ENCODE results near the gene ID4. TPM values are rescaled to one million over a fixed set of nuclear protein-coding genes. Genes with fewer than 3 reads are reported as not detected.

Gene ID4
- total RNA-seq, 4 donors from 2014 or later: 0.36 to 5.8 (median 1.3) TPM

DNA sequence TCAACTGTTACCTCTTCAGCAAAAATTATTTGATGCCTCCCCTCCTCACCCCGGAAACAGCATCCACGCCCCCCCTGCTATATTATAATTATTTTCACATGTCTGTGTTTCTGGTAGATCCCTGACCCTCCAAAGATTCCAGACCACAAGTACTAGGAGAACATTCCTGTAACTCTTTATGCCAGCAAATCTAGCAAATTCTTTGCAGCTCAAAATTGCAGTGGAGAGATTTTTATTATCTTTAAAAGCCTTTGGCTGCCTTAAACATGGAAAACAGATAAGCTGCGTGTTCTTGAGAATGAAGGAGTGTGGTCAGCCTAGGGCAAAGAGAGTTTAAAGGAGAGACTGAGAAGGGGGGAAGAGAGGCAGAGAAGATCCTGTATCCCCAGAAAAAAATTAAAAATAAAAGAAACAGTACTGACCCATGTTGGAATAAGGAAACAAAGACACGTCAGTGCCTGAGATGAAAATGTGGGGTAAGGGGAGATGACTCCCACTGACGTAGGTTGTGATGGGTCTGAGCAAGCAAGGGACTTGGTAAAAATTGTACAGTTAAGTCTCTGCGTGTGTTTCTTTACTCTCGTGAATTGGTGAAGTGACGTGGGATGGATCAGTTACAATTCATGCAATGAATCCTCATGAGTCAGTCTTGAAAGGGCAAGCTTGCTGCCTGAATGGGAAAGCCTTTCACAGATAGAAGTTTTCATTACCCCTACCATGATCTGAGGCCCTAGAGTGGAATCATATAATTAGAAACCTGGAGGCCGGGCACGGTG lies 8.3 kb downstream of the ID4 start:
- no peak for ATAC-seq
- H3K36me3 ChIP-seq: no peaks in the 10 kb centered on the region
- DNase-seq: no peak
- no peak for TF ChIP-seq POLR2A (IDR thresholded peaks at IDR 0.05)
- TF ChIP-seq, protein P1, sequence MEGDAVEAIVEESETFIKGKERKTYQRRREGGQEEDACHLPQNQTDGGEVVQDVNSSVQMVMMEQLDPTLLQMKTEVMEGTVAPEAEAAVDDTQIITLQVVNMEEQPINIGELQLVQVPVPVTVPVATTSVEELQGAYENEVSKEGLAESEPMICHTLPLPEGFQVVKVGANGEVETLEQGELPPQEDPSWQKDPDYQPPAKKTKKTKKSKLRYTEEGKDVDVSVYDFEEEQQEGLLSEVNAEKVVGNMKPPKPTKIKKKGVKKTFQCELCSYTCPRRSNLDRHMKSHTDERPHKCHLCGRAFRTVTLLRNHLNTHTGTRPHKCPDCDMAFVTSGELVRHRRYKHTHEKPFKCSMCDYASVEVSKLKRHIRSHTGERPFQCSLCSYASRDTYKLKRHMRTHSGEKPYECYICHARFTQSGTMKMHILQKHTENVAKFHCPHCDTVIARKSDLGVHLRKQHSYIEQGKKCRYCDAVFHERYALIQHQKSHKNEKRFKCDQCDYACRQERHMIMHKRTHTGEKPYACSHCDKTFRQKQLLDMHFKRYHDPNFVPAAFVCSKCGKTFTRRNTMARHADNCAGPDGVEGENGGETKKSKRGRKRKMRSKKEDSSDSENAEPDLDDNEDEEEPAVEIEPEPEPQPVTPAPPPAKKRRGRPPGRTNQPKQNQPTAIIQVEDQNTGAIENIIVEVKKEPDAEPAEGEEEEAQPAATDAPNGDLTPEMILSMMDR (IDR thresholded peaks at IDR 0.05 in 4 of 5, conservative IDR thresholded peaks at IDR 0.05 in 1 of 5): no peak
- in situ Hi-C loops (cut with MboI; ENCODE audit: low sequenced_read_pairs in 4 of 4) (no loop called here), intact Hi-C loops (cut with DNase I; ENCODE audit: low total_unique reads) (no loop called here)
- H3K4me1 ChIP-seq: no peaks in the 10 kb centered on the region
- no peak overlapping the region for H3K4me3 ChIP-seq
- no peaks in the 10 kb centered on the region for H3K9me3 ChIP-seq
- no peaks in the 10 kb centered on the region for H3K27me3 ChIP-seq
- H3K27ac ChIP-seq: no peak overlapping the region

DNA sequence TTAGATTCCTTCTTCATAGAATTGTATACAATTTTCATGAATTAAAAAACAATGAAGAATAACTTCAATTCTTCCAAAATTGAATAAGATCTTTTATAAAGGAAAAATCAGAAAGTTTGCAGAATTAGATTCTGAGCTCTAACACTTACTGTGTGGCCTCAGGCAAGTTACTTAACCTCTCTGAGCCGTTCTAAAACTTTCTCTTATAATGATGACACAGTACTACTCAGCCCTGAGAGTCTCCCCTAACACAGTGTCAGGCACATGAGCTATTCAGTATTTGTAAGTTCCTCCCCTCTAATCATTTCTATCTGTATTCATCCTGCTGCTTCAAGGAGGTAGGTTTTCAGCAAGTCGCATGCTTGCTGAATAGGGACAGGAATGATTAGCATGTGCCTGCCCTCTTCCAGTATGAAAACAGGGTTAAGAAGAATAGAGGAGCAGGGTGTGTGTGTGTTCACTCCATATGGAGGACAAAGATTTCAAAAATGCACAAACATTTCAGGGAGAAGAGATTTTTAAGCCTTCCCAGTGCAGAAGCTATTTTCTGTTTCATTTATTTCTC lies 11.4 kb downstream of the ID4 start:
- no peaks in the 10 kb centered on the region for H3K4me1 ChIP-seq
- ATAC-seq: no peak
- in situ Hi-C loops (cut with MboI; ENCODE audit: low sequenced_read_pairs in 4 of 4): no loop called here
- no peaks in the 10 kb centered on the region for H3K36me3 ChIP-seq
- TF ChIP-seq POLR2A (IDR thresholded peaks at IDR 0.05): no peak
- TF ChIP-seq, protein P1 (IDR thresholded peaks at IDR 0.05 in 4 of 5, conservative IDR thresholded peaks at IDR 0.05 in 1 of 5): no peak
- no peak for DNase-seq
- H3K9me3 ChIP-seq: no peaks in the 10 kb centered on the region
- no peaks in the 10 kb centered on the region for H3K27me3 ChIP-seq
- intact Hi-C loops (cut with DNase I; ENCODE audit: low total_unique reads): no loop called here
- H3K27ac ChIP-seq: no peak overlapping the region
- no peak overlapping the region for H3K4me3 ChIP-seq

GRCh38 chr6:19849196-19849595 lies 12.0 kb downstream of the ID4 start:
- Histone ChIP-seq H3K27ac (no peak overlapping the region), H3K9me3 (no peaks in the 10 kb centered on the region), H3K4me3 (no peak overlapping the region), H3K4me1 (no peaks in the 10 kb centered on the region), H3K27me3 (no peaks in the 10 kb centered on the region), H3K36me3 (no peaks in the 10 kb centered on the region)
- intact Hi-C loops (cut with DNase I; ENCODE audit: low total_unique reads): no loop called here
- DNase-seq (no peak), ATAC-seq (no peak)
- in situ Hi-C loops (cut with MboI; ENCODE audit: low sequenced_read_pairs in 4 of 4): no loop called here
- TF ChIP-seq, protein P1 (IDR thresholded peaks at IDR 0.05 in 4 of 5, conservative IDR thresholded peaks at IDR 0.05 in 1 of 5): no peak
- no peak for TF ChIP-seq POLR2A (IDR thresholded peaks at IDR 0.05)

- in situ Hi-C loops (cut with MboI; ENCODE audit: low sequenced_read_pairs in 4 of 4) (loop anchor here in 2 of 4 donors (25.0 kb wide), 2 partner anchors 837 to 862 kb away; no protein-coding TSS in a partner anchor), intact Hi-C loops (cut with DNase I; ENCODE audit: low total_unique reads) (loop anchor here (5.0 kb wide), 1 partner anchor 1252 kb away; no protein-coding TSS in a partner anchor)
- ATAC-seq (no peak), DNase-seq (no peak)
- H3K9me3 ChIP-seq: no peaks in the 10 kb centered on the region
- H3K36me3 ChIP-seq: no peaks in the 10 kb centered on the region
- no peak overlapping the region for H3K27ac ChIP-seq
- H3K4me1 ChIP-seq: no peaks in the 10 kb centered on the region
- no peak overlapping the region for H3K4me3 ChIP-seq
- TF ChIP-seq POLR2A (IDR thresholded peaks at IDR 0.05): no peak
- TF ChIP-seq, protein P1 (IDR thresholded peaks at IDR 0.05 in 4 of 5, conservative IDR thresholded peaks at IDR 0.05 in 1 of 5): no peak
- no peaks in the 10 kb centered on the region for H3K27me3 ChIP-seq
These were observed 12.6 kb downstream of the ID4 start for GRCh38 chr6:19849755-19850154.
